AG09309 (cell line): ENCODE results near the gene UBE2S.

Experiments
- DNase-seq: peaks from one replicate; pipeline ENCODE4 v3.0.0-alpha.2; 2010; ENCODE audit warnings: low read depth
- H3K4me3 ChIP-seq: 2 replicates; pipeline ENCODE4 v1.5.1; 2011; ENCODE audit warnings: mild to moderate bottlenecking, low read depth, low read length, moderate library complexity; ENCODE audit not compliant: control insufficient read depth
- TF ChIP-seq, protein P1 (sequence below): IDR thresholded peaks from 2 replicates; pipeline ENCODE4 v1.5.1; 2011; ENCODE audit warnings: mild to moderate bottlenecking, low read depth, low read length, inconsistent platforms; ENCODE audit not compliant: insufficient read depth, control insufficient read depth; ENCODE audit errors: missing control alignments

The UBE2S gene

DNA sequence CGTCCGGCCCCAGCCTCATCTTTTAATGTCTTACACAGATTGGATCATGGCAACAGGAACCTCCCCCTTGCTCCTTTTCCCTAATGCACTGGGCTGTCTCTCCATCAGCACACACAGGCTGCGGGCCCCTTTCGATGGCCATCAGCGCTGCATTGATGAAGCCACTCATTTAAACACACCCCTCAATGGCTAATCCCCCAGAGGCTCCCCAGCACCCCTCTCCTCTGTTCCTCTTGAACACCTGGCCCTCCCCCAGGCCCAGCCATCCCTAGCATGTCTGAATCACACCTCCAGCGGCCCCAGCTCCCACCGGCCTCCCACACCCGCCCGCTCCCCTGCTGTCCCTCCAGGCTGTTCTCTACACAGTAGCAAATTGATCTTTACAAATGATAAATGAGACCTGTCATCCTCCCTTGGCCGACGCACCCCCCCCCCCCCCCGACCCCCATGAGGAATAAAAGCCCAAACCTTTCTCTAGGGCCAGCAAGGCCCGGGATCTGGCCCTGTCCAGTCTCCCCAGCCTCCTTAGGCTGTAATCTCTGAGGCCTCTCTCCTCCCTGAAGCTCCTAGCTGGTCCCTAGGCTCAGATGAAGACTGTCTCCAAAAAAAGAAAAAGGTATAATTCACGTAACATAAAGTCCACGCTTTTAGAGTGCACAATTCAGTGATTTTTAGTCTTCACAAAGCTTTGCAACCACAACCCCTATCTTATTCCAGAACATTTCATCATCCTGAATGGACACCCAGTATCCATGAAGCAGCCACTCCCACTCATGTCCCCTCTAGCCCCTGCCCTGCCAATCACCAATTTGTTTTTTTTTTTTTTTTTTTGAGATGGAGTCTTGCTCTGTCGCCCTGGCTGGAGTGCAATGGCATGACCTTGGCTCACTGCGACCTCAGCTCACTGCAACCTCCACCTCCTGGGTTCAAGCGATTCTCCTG is 14.5 kb downstream of the UBE2S start:
- no peak for DNase-seq
- H3K4me3 ChIP-seq: no peak overlapping the region
- TF ChIP-seq, protein P1, sequence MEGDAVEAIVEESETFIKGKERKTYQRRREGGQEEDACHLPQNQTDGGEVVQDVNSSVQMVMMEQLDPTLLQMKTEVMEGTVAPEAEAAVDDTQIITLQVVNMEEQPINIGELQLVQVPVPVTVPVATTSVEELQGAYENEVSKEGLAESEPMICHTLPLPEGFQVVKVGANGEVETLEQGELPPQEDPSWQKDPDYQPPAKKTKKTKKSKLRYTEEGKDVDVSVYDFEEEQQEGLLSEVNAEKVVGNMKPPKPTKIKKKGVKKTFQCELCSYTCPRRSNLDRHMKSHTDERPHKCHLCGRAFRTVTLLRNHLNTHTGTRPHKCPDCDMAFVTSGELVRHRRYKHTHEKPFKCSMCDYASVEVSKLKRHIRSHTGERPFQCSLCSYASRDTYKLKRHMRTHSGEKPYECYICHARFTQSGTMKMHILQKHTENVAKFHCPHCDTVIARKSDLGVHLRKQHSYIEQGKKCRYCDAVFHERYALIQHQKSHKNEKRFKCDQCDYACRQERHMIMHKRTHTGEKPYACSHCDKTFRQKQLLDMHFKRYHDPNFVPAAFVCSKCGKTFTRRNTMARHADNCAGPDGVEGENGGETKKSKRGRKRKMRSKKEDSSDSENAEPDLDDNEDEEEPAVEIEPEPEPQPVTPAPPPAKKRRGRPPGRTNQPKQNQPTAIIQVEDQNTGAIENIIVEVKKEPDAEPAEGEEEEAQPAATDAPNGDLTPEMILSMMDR: no peak

DNA sequence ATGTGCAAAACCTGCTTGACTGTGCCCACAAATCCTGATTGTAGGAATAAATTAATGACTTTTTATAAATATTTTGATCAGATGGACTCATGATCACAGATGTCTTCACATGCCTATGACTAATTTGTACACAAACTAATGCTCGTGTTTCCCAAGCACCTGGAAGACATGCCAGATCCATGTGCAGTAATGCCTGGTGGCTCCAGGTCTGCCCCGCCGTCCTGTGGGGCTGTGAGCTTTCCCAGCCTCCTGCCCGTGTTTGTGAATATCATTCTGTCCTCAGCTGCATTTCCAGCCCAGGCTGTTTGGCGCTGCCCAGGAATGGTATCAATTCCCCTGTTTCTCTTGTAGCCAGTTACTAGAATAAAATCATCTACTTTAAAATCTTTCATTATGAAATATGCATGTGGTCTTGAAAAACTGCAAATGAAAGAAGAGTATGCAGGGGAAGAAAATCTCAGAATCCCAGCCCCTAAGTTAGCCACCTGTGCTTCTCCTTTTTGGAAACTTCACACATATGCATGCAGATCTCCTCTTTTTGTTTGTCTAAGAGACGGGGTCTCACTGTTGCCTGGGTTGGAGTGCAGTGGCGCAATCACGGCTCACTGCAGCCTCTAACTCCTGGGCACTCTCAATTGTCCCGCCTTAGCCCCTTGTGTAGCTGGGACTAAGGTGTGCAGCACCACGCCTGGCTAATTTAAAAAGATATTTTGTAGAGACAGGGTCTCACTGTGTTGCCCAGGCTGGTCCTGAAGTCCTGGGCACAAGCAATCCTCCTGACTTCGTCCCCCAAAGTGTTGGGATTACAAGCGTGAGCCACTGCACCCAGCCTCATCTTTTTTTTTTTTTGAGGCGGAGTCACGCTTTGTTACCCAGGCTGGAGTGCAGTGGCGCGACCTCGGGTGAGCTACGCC is 15.6 kb downstream of the UBE2S start:
- H3K4me3 ChIP-seq: no peak overlapping the region
- no peak for DNase-seq
- TF ChIP-seq, protein P1: no peak

DNA sequence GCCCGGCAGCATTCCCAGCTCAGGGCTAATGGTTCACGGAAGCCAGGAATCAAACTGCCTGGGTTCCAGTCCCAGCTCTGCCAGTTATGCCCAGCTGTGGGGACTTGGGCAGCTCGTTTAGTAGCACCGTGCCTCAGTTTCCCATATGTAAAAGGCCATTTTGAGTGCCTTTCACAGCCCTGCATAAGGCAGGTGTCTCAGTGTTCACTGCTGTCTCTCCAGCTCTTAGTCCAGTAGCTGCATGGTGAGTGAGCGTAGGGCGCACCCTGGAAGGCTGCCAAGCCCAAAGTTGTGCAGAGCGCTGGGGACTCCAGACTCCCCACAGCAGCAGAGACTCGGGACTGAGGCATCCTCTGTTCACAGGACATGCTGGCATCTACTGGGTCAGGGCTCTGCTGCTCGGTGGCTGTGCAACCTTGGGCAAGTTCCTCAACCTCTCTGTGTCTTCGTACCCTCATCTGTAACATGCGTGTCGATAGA is 16.4 kb downstream of the UBE2S start:
- no peak for DNase-seq
- TF ChIP-seq, protein P1: no peak
- H3K4me3 ChIP-seq: no peak overlapping the region

DNA sequence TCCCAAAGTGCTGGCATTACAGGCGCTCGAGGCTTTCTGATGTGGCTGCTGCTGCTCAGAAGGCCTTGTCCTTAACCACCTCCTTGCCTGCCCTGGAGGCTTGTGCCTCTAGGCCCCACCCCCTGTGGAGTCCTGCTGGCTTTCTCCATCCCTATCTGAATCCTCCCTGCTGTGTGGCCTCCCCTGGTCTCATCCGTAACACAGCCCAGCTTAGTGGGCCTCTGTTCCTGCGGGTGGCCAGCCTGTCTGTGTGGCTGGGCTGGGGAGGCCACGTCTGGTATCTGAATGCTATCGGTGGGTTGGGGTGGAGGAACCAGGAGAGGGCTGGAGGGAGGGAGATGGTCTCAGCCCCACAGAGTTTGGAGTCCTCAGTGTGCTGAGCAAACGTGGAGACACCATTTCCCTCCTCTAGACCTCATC is 17.1 kb downstream of the UBE2S start:
- TF ChIP-seq, protein P1: no peak
- DNase-seq: no peak
- H3K4me3 ChIP-seq: no peak overlapping the region

DNA sequence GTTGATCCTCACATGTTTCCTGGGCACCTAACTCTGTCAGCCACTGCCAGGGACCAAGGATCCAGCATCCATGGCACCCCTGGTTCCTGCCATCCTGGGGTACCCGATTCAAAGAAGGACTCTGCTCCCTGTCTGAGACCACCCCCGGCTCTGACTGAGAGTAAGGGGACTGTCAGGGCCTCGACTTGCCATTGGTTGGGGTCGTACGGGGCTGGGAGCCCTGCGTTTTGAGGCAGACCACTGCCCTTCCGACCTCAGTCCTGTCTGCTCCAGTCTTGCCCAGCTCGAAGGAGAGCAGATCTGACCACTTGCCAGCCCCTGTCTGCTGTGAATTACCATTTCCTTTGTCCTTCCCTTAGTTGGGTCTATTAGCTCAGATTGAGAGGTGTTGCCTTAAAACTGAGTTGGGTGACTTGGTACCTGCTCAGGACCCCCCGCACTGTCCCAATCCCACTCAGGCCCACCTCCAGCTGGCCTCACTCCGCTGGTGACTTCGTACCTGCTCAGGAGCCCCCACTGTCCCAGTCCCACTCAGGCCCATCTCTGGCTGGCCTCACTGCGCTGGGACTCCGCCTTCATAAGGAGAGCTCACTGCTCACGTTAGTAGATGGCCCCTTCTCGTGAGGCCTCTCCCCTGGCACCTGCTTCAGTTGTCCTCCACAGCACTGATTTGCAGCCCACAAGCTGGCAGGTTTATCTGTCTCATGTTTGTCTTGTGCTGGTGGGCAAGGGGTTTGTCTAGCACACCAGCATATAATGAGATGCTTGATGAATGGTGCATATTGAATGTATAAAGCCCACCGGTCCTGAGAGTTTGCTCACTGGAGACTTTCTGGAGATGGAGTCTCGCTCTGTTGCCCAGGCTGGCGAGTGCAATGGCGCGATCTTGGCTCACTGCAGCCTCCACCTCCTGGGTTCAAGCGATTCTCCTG is 17.9 kb downstream of the UBE2S start:
- DNase-seq: no peak
- TF ChIP-seq, protein P1: no peak
- H3K4me3 ChIP-seq: no peak overlapping the region
